Fibroblast of skin of back (primary cell): ENCODE data around the gene NDUFS6.
"Not testable (repeated sequence)": the region's sequence is repeated elsewhere in the genome, so short reads cannot be mapped to it uniquely, and the experiment has no call there.

ENCODE experiments used
- DNase-seq: peaks from one replicate; pipeline ENCODE4 v3.0.0-alpha.2; 2013

Gene NDUFS6

DNA sequence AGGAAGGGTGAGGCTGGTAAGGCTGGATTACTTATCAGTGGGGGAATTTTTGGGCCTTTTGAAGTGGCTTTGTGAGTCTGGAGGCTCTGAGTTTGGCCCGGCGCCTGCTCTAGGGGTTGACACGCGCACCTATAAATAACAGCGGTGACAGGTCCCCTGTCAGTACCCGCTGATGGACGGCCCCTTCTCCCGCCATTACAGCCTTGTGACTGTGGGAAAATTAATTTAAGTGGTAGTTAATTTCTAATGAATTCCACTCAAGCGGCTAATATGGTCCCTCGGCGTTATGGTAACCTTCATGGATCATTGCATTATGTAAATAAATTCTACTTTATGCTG is 18.0 kb upstream of the NDUFS6 start:
- no peak for DNase-seq

DNA sequence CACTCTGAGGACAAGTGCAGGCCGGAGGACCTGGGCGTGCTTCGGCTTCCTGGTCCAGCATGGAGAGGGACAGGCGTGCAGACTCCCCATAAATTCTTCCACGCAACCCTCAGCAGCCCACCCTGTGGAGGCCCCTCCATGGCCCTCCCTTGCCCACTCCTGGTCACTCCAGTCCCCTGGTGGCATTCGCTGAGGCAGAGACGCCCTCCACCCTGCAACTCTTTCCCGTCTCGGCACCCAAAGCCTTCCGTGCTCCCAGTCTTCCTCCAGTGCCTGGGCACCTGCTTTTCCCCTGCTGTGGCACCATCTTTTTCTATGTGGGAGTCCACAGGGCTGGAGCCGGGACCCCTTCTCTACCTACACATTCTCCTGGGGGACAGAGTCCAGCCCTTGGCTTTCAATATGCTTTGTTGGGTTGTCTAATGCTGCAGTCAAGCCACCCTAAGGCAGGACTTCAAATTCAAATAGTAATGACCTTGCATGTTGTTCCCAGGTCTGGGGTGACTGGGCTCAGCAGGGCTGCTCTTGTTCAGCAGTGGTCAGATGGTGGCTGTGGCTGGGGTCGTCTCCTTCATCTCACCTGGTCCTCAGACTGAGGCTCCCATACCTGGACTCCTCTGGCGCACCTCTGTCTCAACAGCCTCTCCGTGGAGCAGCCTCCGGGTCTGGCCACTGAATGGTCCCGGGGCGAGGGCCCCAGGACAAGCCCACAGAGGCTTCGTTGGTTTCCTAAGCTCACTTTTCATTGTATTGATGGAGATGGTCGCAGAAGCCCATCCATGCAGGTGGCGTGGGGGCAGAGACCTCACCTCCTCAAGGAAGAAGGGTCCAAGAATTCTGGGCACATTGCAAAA is 16.8 kb upstream of the NDUFS6 start:
- no peak for DNase-seq

DNA sequence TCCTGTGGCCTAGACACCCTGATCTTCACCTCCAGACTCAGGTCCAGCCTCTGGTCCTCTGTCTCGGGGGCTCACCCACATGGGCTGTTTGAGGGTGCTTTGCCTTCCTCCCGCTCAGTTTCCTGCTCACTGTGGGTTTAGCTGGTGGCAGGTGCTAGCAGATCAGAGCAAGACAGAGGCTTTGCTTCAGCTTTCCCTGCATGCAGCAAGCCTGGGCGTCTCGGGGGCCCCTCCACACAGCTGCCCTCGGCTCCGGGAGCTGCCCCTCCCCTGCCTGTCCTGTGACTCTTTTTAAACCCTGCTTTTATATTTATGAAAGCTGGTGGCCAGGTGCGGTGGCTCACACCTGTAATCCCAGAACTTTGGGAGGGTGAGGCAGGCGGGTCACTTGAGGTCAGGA is 16.1 kb upstream of the NDUFS6 start:
- DNase-seq: no peak

DNA sequence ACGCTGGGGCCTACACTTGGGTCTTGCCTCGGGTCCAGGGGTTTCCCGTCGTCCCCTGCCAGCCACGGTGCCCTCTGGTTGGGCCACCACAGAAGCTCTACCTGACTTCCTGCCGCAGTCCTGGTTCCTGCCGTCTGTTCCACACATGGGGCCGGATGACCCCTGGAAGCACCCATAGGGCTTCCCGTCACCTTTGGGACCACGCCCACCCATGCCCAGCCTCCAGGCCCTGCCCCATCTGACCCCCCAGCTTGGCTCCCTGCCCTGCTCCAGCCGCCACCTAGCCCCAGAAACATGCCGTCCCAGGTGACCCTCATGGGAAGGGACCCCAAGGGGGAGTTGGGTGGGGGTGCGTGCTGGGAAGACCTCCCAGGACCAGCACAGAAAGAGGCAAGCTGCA is 15.2 kb upstream of the NDUFS6 start:
- DNase-seq: no peak

DNA sequence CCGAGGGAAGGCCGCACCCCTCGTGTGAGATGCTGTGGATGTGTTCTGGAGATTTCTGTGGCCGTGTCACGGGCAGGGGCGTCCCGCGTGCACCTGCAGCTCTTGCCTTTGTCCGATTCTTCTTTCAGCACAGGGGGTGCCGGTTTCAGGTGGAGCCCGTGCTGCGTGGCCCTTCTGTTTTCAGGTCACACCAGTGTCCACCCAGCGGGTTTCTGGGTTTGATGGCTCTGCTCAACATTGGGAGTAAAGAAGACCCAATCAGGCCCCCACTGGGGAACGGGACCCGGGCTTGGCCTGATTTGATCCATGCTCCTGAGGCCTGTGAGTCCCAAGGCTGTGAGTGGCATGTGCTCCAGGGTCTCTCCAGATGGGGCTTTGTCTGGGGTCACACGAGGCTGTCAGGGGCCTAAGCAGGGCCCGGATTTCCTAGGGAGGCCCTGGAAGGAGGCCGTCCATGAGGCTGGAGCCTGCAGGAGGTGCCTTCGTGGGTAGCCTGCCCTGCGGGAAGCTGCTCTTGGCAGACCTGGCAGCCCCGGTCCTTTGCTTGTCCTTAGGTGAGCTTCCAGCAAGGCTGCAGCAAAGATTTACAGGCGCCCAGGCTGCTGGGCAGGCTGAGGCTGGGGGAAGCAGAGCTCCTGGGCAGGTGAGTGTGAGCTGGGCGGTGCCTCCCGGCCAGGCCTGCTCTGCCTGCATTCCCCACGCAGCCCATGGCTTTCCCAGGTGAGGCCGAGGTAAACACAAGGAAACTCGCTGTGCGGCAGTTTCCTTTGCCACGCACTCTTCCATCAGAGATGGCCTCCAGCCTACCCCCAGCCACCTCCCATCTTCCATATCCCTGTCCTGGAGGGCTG is 14.4 kb upstream of the NDUFS6 start:
- no peak for DNase-seq

DNA sequence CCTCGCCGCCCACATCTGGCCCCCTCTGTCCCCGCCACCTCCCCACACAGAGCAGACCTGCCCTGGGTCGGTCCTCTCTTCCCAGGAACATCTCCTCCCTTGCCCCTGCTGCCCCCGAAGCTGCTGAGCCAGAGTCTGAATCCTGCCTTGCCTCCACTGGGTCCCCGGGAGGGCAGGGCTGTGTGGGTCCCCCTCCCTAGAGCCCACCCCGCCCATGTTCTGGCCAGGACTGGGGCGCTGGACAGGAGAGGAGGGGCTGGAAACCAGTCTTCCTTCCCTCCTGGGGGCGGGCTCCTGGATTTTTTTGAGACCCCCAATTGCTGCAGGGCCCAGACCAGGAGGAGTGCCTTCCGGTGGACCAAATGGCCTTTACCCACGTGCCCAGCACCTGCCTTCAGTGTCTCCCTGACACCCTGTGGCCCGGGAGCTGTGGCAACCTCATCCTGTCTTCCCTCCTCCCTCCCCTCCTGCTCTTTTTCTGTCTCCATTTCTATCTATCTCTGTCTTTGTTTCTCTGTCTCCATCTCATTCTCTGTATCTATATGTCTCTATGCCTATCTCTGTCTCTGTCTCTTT is 13.6 kb upstream of the NDUFS6 start:
- no peak for DNase-seq

DNA sequence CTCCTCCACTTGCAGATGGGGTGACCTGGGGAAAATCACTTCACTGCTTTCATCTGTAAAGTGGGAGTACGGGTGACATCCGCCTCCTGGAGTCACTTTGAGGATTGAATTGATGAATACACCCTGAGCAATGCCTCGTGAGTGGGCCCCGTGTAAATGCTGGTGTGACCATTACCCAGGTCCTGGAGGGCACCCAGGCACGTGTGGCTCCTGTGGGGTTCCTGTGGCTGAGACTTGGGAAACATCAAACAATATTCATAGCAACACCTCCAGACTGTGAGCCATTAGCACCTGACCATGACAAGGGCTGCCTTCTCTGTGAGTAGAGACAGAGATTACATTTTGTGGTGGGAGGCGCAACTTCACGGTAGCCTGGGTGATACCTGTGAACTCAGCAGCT is 13.0 kb upstream of the NDUFS6 start:
- no peak for DNase-seq

DNA sequence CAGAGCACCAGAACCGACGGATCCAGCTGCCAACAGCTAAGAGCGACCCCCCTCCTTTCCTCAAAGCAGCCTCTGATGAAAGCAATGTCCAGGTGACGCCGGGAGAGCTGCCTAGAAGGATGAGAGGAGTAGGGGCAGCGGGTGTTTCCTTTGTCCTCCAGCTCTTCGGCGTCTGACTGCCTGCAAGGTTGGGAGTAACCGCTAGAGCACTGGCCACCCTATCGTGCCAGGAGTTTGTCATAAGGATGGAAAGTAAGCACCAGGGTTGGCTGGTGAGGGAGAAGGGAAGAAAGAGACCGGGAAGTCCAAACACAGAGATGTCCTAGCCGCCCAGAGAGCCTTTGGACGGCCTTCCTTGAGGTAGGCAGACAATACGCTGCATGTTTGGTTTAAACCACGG is 12.4 kb upstream of the NDUFS6 start:
- DNase-seq: no peak

DNA sequence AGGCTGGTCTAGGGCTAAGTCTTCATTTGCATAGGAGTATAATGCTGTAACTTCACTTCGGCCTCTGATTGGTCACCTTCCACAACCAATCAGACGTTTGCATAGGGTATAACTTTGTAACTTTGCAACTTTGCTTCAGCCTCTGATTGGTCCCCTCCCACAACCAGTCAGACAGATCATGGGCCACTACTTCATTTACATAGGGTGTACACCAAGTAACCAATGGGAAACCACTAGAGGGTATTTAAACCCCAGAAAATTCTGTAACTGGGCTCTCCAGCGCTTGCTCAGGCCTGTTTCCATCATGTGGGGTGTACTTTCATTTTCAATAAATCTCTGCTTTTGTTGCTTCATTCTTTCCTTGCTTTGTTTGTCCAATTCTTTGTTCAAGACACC is 11.8 kb upstream of the NDUFS6 start:
- DNase-seq: peak; percentile 62

DNA sequence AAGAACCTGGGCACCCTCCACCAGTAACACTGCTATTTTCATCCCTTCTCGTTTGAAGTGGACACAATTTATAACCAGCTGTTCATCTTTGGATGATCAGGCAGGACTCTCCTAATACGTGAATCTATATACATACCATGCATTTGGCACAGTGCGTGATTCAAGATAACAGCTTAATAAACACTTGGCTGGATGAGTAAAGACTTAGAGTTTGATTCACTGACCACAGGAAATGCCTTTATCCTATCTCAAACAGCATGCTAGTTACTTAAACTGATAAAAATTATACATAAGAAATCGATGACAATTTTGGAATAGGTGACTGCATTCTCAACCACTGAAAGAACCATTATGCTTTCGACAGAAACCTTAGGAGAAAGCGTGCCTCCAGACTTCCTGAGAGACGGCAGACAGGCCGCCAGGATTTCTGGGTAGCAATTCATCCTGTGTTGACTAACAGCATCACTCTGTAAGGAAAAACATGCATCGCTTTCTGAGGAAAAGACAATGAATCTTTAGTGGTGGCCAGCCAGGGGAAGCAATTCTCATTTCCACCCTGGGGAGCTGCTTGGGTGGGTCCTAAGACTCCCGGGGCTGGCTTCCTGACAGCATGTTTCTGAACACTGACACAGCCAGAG is 11.3 kb upstream of the NDUFS6 start:
- DNase-seq: peak; percentile 77

DNA sequence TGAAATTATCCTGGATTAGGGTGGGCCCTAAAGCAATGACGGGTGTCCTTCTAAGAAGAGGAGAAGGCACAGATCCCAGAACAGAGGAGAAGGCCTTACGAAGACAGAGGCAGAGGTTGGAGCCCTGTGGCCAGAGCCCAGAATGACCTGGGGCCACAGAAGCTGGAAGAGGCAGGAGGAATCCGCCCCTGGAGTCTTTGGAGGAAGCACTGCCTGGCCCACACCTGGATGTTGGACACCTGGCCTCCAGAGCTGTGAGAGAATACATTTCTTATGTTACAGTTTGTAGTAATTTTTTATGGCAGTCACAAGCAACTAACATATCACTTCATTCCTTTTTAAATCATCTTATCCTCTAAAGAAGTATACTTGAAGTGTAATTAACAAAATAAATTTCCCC is 10.0 kb upstream of the NDUFS6 start:
- no peak for DNase-seq

DNA sequence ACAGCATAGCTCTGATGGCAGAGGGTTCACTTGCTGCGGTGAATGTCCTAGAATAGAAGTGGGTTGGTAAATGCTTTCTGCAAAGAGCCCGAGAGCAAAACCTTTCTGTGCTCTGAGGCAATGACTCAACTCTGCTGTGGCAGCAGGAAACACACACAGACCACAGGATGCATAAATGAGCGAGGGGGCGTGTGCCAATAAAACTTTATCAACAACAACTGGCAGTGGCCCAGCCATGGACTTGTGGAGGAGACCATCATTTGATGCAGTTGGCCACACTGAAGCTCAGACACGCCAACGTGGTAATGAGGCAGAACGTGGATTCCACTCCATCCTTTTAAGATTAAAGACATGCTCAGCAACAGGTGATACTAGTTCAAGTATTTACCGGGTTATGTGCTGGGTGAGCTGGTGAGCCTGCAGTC is 8.4 kb upstream of the NDUFS6 start:
- peak; percentile 75 for DNase-seq

DNA sequence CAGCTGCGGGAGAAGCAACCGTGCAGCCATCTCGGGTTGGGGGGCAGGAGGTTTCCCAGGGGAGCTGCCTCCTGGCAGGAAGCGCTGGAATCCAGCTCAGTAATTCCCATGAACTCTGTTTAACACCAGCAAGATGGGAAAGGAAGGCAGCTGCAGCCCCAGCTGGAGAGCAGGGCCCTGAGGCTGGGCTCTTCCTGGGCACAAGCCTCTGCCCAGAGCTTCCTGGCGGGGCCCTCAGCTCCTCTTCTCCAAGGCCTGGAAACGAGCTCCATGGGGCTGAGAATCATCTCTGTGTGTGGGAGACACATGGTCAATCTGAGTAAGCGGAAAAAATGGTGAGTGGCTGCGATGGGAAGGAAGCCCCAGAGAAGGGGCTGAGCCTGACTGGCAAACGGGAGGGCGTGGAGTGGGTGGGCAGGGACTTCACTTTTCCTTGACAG is 7.9 kb upstream of the NDUFS6 start:
- DNase-seq: peak; percentile 45

DNA sequence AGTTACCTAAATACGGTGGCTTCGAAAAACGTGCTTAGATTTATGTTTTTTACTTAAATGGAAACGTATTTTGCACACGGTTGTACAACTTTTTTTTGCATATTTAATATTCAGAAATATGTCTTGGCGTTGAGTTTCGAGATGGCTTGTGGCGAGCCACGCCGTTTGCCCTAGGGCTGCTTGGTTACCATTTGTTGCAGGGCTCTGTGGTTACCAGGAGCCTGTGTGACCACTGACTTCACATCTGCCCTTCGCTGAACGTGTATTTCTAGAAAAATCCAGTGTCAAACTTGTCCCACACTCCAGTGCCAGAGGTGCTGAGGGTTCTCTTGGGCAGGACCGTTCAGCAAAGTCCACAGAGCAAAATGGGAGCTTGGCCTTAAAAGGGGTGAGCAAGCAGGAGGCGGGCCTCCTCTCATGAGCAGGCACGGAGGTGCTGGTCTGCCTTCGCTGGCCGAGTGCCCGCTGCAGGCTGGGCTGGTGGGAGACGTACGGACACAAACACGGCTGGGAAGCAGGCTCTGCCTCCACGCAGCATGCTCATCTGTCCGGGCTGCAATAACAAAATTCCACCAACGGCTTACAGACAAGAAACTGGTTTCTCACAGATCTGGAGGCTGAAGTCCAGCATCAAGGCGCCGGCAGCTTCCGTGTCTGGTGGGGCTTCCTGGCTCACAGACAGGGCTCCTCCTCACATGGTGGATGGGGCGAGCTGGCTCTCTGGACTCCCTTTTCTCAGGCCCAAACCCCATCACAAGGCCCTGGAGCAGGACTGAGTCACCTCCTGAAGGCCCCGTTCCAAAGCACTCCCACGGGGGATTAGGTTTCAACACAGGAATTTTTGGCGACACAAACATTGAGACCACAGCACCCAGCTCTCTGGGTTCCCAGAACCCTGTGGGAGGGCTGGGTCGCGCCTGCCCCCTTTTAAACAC is 7.0 kb upstream of the NDUFS6 start:
- DNase-seq: peak; percentile 88

DNA sequence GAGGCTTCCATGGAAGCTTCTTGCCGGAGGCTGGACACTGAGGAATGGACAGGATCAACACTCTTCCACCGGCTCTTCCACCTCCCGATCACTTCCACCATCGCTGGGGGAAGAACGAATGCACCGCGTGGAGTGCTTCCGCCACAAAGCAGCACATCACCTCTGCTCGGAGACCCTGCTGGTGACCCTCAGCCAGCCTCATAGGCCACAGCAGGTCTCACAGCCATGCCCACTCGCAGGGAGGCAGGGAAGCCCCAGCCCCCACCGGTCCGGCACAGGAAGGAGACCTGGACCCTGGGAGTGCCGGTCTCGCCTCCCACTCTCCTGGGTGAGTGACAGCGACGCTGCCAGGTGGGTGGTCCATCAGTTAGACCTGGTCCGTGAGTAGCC is 6.3 kb upstream of the NDUFS6 start:
- DNase-seq: no peak

DNA sequence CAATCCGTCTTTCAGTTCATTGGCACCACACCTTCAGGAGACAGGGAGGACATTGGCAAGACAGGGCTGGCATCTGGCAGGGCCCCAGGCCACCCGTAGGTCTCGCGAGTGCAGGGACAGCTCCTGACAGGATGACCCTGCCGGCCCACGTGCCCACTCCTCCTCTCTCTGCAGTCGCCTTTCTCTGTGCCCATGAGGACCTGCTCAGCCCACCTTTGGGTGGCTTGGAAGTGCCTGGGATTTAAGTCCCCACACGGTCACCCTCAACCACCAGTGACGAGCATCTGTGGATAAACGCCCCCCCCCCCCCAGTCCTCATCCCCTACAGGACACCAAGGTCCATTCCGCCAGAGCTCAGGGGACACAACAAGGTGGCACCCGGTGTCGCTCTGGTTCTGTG is 5.7 kb upstream of the NDUFS6 start:
- no peak for DNase-seq

DNA sequence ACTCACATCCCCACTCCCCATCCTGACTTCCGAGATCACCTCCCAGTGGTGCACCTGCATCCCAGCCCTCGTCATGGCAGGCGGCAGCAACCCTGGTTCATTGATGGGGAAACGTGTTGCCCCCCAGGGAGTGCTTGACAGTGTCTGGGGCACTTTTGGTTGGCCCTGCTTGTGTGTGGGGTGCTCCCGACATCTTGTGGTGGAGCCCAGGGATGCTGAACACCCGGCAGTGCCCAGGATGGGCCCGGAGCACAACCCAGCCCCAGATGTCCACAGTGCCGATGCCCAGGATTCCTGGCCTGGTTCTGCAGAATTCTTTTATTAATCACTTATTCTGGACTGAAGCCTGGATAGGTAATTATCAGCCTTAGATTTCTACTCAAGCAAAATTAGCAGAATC is 5.3 kb upstream of the NDUFS6 start:
- no peak for DNase-seq

DNA sequence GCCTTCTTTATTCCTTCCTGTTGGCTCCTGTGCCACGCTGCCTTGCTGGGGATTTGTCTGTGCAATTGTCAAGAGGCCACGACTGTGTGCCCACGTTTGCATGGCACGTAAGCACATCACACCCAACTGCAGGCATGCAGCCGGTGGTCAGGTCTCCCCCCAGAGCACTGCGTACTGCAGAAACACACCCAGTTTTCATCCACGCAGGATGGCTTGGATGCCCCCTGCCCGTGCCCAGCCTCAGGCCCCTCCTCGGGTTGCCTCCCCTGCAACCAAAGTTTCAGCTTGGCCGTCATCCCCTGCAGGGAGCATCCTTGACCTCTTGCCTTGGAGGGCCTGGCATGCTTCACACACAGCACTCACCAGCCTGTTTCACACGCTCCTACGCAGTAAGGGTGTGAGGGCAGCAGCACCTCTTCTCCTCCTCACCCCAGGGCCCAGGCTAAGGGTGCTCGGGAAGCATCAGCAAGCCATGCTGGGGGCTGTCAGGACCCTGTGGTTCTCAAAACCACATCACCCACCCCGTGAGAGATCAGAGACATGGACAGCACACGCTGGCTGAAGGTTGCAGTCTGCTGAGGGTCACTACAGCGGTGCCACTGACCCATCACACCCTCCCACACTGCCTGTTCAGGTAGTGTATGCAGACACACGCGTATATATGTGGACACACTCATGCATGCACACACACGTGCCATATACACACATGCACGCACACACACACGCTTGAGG is 4.7 kb upstream of the NDUFS6 start:
- no peak for DNase-seq

DNA sequence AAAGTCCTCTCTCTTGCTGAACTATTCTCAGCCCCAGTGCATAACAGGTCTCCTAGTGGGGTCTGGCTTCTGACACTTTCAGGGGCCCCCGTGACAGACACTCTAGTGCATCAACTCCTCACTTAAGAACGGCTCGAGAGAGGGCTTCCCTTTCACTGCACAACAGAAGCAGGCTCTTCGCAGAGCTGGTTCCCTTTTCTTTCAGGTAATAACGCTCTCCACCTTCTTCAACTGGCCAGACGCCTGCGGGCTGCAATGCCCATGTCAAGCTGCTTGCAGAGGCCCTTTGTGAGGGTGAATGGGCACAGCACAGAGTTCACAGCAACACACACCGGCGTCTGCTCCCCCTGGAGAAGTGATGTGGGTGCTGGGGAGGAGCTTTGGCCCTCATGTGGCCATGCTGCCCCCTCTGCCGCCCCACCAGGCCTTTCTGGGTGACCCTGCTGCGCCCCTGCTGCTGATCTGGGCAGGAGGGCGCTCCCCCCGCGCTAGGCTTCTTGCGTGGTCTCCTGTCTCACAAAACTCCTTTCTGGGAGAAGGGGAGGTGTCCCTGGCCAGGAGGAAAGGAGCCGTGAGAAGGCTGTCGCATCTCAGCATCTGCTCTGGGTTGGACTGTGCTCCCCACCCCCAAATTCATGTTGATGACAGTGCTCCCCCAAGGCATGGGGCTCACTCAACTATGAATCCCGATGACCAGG is 4.0 kb upstream of the NDUFS6 start:
- no peak for DNase-seq

DNA sequence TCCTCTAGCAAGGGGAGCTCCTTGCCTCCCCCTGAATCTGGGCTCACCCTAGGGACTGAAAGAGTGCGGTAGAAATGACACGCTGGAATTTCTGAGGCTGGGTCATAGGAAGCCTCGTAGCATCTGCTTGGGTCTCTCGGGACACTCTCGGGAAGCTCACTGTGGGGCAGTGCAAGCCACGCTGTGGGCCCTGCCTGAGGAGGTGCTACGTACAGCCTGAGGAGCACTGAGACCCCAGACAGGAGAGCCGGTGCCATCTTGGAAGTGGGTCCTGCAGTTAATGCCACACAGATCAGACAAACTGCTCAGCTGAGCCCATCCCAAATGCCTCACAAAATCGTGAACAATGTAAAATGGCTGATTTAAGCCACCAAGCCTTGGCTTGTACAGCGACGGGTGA is 3.4 kb upstream of the NDUFS6 start:
- DNase-seq: no peak

DNA sequence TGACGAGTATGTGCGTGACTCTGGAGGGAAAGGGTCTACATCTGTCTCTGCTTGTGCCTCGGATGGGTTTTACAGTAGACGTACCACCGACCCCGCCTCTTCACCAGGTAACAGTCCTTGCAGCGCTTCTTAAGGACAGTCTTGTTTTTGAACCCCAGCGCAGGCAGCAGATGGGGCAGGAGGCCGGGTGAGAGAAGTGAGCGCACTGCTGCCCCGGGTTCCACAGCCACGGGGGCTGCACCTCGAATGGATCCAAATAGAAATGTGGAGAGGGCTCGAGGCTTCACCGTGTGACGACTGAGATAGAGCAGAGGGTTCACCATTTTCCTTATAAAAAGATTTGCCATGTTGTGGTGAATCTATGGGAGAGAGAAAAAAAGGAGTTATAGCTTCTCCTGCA is 2.6 kb upstream of the NDUFS6 start:
- not testable (repeated sequence) for DNase-seq
